ENCODE measurements around the gene RARB. TPM values are rescaled to one million over a fixed set of nuclear protein-coding genes. Genes with fewer than 3 reads are reported as not detected.

The RARB gene
- total RNA-seq, 2 donors from 2014 or later: 21.5 to 21.9 TPM

DNA sequence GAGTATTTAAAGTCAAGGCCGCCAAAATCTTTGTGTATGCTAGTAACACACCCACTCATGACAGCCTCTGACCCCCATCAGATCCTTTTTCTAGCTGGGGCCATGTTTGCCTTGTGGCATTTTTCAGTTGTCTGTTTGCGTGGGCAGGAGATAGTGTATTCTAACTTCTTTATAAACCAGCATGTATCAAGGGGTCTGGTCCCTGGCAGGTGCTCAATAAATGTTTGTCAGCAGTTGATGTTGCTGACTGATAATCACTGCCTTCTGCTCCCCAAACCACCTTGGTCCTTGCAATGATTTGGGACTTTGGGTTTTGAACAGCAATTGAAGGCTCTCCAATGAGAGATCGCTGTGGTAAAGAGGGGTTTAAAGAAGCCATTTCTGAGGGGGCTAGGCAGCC lies 19.2 kb downstream of the RARB start:
- TF ChIP-seq, protein P1, sequence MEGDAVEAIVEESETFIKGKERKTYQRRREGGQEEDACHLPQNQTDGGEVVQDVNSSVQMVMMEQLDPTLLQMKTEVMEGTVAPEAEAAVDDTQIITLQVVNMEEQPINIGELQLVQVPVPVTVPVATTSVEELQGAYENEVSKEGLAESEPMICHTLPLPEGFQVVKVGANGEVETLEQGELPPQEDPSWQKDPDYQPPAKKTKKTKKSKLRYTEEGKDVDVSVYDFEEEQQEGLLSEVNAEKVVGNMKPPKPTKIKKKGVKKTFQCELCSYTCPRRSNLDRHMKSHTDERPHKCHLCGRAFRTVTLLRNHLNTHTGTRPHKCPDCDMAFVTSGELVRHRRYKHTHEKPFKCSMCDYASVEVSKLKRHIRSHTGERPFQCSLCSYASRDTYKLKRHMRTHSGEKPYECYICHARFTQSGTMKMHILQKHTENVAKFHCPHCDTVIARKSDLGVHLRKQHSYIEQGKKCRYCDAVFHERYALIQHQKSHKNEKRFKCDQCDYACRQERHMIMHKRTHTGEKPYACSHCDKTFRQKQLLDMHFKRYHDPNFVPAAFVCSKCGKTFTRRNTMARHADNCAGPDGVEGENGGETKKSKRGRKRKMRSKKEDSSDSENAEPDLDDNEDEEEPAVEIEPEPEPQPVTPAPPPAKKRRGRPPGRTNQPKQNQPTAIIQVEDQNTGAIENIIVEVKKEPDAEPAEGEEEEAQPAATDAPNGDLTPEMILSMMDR (conservative IDR thresholded peaks at IDR 0.05): no peak
- no peak overlapping the region for H3K4me3 ChIP-seq (ENCODE audit: low read length)
- H3K9me3 ChIP-seq (ENCODE audit: control insufficient read depth, low read length): peaks cover 12% of the 10 kb centered on the region
- H3K27me3 ChIP-seq (ENCODE audit: control insufficient read depth, insufficient read depth, low read length, poor library complexity, severe bottlenecking): no peaks in the 10 kb centered on the region
- no peak overlapping the region for H3K27ac ChIP-seq (ENCODE audit: low read depth, low read length)
- no peaks in the 10 kb centered on the region for H3K9me3 Mint-ChIP-seq
- WGBS, 2 experiments (ENCODE audit: insufficient coverage in 1 of 2, insufficient read length in 1 of 2): 83 to 96% methylated on average over 2 to 3 of the region's 3 CpGs
- H3K4me3 Mint-ChIP-seq: no peak overlapping the region
- no peak overlapping the region for H3K9ac ChIP-seq (ENCODE audit: extremely low read depth, low read length, poor library complexity, severe bottlenecking)
- no peak overlapping the region for H3K27ac Mint-ChIP-seq
- H3K36me3 ChIP-seq (ENCODE audit: control insufficient read depth, insufficient read depth, low read length): peaks cover 17% of the 10 kb centered on the region
- no peak for DNase-seq
- peaks cover 46% of the 10 kb centered on the region for H3K4me1 Mint-ChIP-seq
- peaks cover 25% of the 10 kb centered on the region for H3K36me3 Mint-ChIP-seq (ENCODE audit: low read depth)
- peaks cover 6% of the 10 kb centered on the region for H3K27me3 Mint-ChIP-seq (ENCODE audit: insufficient read depth)
- H3K4me1 ChIP-seq (ENCODE audit: control insufficient read depth, insufficient read depth, low read length): peaks cover 15% of the 10 kb centered on the region

GRCh38 chr3:25447925-25448324 lies 19.9 kb downstream of the RARB start:
- H3K27ac Mint-ChIP-seq: no peak overlapping the region
- Histone ChIP-seq H3K27me3 (ENCODE audit: control insufficient read depth, insufficient read depth, low read length, poor library complexity, severe bottlenecking) (no peaks in the 10 kb centered on the region), H3K9ac (ENCODE audit: extremely low read depth, low read length, poor library complexity, severe bottlenecking) (no peak overlapping the region), H3K9me3 (ENCODE audit: control insufficient read depth, low read length) (peaks cover 12% of the 10 kb centered on the region), H3K27ac (ENCODE audit: low read depth, low read length) (no peak overlapping the region), H3K36me3 (ENCODE audit: control insufficient read depth, insufficient read depth, low read length) (peaks cover 17% of the 10 kb centered on the region), H3K4me1 (ENCODE audit: control insufficient read depth, insufficient read depth, low read length) (peaks cover 21% of the 10 kb centered on the region), H3K4me3 (ENCODE audit: low read length) (no peak overlapping the region)
- H3K36me3 Mint-ChIP-seq (ENCODE audit: low read depth): peaks cover 25% of the 10 kb centered on the region
- no peaks in the 10 kb centered on the region for H3K9me3 Mint-ChIP-seq
- TF ChIP-seq, protein P1 (conservative IDR thresholded peaks at IDR 0.05): no peak
- DNase-seq: no peak
- H3K4me1 Mint-ChIP-seq: peaks cover 46% of the 10 kb centered on the region
- H3K4me3 Mint-ChIP-seq: no peak overlapping the region
- WGBS, 2 experiments (ENCODE audit: insufficient coverage in 1 of 2, insufficient read length in 1 of 2): 95% methylated on average over 3 of the region's 3 CpGs; no CpG with 5 or more reads in 1 of the 2 experiments
- H3K27me3 Mint-ChIP-seq (ENCODE audit: insufficient read depth): peaks cover 4% of the 10 kb centered on the region

GRCh38 chr3:25448750-25449692 lies 21.0 kb downstream of the RARB start:
- Mint-ChIP-seq H3K27me3 (ENCODE audit: insufficient read depth) (peaks cover 3% of the 10 kb centered on the region), H3K36me3 (ENCODE audit: low read depth) (peaks cover 27% of the 10 kb centered on the region), H3K4me1 (peaks cover 51% of the 10 kb centered on the region), H3K4me3 (no peak overlapping the region), H3K27ac (peak overlapping the region; percentile 28), H3K9me3 (no peaks in the 10 kb centered on the region)
- Histone ChIP-seq H3K9me3 (ENCODE audit: control insufficient read depth, low read length) (peaks cover 12% of the 10 kb centered on the region), H3K4me1 (ENCODE audit: control insufficient read depth, insufficient read depth, low read length) (peaks cover 28% of the 10 kb centered on the region), H3K27me3 (ENCODE audit: control insufficient read depth, insufficient read depth, low read length, poor library complexity, severe bottlenecking) (no peaks in the 10 kb centered on the region), H3K9ac (ENCODE audit: extremely low read depth, low read length, poor library complexity, severe bottlenecking) (no peak overlapping the region), H3K27ac (ENCODE audit: low read depth, low read length) (peak overlapping the region; percentile 56), H3K4me3 (ENCODE audit: low read length) (no peak overlapping the region), H3K36me3 (ENCODE audit: control insufficient read depth, insufficient read depth, low read length) (peaks cover 17% of the 10 kb centered on the region)
- TF ChIP-seq, protein P1 (conservative IDR thresholded peaks at IDR 0.05): no peak
- 69 to 79% methylated on average over 7 to 11 of the region's 11 CpGs for WGBS, 2 experiments (ENCODE audit: insufficient coverage in 1 of 2, insufficient read length in 1 of 2)
- peak; percentile 70 for DNase-seq
